Spleen (tissue), 7 donors: ENCODE data around the gene TMEM175.

Source experiments
- CTCF ChIP-seq, 11 experiments: fragments of 200-600 bp in 7 of 11; fragments of 450-650 bp in 4 of 11; sonication (generic) in 4 of 11; IDR thresholded peaks in 8 of 11; conservative IDR thresholded peaks in 3 of 11; 1 replicate in 7 of 11; 2 replicates in 4 of 11; pipeline versions ENCODE4 v1.4.0 to v1.8.0; 2016 to 2021; ENCODE audit warnings: antibody characterized with exemption in 11 of 11, inconsistent platforms in 4 of 11, mild to moderate bottlenecking in 1 of 11
- POLR2AphosphoS5 ChIP-seq, 3 donors: sonication (generic); formaldehyde crosslinking; IDR thresholded peaks; one replicate each; pipeline ENCODE4 v1.5.1; 2017; ENCODE audit warnings: antibody characterized with exemption in 3 of 3
- donor health status: DM: no; HTN: no; CAD: no; lungs with moderate emphysema.
- donor health status: DM: no; HTN: no; CAD: no.
- donor health status: DM: no; HTN: no; CAD: no.

GRCh38 chr4:996030-996996 is 64.1 kb downstream of the TMEM175 start:
- TF ChIP-seq CTCF (IDR thresholded peaks at IDR 0.05 in 8 of 11, conservative IDR thresholded peaks at IDR 0.05 in 3 of 11) (no peak), POLR2AphosphoS5 (IDR thresholded peaks at IDR 0.05) (no peak)
